HFFc6 (cell line): ENCODE data around the gene GHITM. TPM values are rescaled to one million over a fixed set of nuclear protein-coding genes. Genes with fewer than 3 reads are reported as not detected.
"Not testable (repeated sequence)": the region's sequence is repeated elsewhere in the genome, so short reads cannot be mapped to it uniquely, and the experiment has no call there.

Experiments used
- DNase-seq: peaks from one replicate; pipeline ENCODE4 v3.0.0-alpha.2; 2018
- H3K27ac Mint-ChIP-seq: 2 replicates; pipeline ENCODE4 v1.8.0; 2020; ENCODE audit warnings: mild to moderate bottlenecking, mixed read lengths
- H3K27me3 Mint-ChIP-seq: 2 replicates; pipeline ENCODE4 v1.8.0; 2021; ENCODE audit warnings: mild to moderate bottlenecking, moderate library complexity, mixed read lengths; ENCODE audit not compliant: insufficient read depth
- H3K36me3 Mint-ChIP-seq: 2 replicates; pipeline ENCODE4 v1.8.0; 2021; ENCODE audit warnings: low read depth, mixed read lengths
- H3K4me1 Mint-ChIP-seq: 2 replicates; pipeline ENCODE4 v1.8.0; 2020; ENCODE audit warnings: low read depth, mixed read lengths
- H3K4me3 Mint-ChIP-seq: 2 replicates; pipeline ENCODE4 v1.8.0; 2020; ENCODE audit warnings: mild to moderate bottlenecking, moderate library complexity, mixed read lengths
- H3K9me3 Mint-ChIP-seq: 2 replicates; pipeline ENCODE4 v1.8.0; 2020; ENCODE audit warnings: mild to moderate bottlenecking, mixed read lengths
- total RNA-seq, 6 experiments: library from RNA; stranded (reverse); fragmentation: NEBNext Ultra II Directional; extraction: Animal tissue kit (Norgen Biotek cat#: 25700); gene quantifications; 2 replicates in 1 of 6; 3 replicates in 5 of 6; pipeline ENCODE4 v1.2.3, GENCODE V29; 2021
- TF ChIP-seq, protein P1 (sequence below): fragments of 200-600 bp; sonication (generic); IDR thresholded peaks from 2 replicates; pipeline ENCODE4 v1.5.0; 2021; ENCODE audit warnings: antibody characterized with exemption, mild to moderate bottlenecking

GHITM gene
- total RNA-seq, 6 experiments from 2014 or later = 137 to 155 (median 142) TPM

DNA sequence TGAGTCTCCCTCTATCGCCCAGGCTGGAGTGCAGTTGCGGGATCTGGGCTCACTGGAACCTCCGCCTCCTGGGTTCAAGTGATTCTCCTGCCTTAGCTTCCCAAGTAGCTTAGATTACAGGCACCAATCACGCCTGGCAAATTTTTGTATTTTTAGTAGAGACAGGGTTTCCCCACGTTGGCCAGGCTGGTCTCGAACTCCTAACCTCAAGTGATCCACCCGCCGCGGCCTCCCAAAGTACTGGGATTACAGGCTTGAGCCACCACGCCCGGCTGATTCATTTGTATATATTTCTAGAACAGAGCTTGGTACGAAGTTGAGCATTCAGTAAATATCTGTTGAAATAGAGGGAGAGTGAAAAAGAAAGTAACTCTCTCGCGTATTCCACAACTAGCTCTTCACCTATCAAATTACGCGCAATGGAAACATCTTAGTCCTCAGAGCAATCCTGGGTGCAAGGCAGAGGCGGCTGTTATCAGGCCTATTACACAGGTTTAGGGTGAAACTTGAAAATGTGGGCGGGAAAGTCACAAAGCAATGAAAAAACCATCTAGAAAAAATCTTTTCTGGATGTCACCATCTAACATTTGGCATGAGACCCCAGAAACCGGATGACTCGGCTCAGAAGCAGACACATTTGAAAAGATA lies 707 bp upstream of the GHITM start:
- no peaks in the 10 kb centered on the region; the same call in none of the 2 replicates for H3K27me3 Mint-ChIP-seq
- H3K4me3 Mint-ChIP-seq = peak overlapping the region; percentile 99
- peak overlapping the region; percentile 99 for H3K27ac Mint-ChIP-seq
- no peaks in the 10 kb centered on the region for H3K9me3 Mint-ChIP-seq
- TF ChIP-seq, protein P1, sequence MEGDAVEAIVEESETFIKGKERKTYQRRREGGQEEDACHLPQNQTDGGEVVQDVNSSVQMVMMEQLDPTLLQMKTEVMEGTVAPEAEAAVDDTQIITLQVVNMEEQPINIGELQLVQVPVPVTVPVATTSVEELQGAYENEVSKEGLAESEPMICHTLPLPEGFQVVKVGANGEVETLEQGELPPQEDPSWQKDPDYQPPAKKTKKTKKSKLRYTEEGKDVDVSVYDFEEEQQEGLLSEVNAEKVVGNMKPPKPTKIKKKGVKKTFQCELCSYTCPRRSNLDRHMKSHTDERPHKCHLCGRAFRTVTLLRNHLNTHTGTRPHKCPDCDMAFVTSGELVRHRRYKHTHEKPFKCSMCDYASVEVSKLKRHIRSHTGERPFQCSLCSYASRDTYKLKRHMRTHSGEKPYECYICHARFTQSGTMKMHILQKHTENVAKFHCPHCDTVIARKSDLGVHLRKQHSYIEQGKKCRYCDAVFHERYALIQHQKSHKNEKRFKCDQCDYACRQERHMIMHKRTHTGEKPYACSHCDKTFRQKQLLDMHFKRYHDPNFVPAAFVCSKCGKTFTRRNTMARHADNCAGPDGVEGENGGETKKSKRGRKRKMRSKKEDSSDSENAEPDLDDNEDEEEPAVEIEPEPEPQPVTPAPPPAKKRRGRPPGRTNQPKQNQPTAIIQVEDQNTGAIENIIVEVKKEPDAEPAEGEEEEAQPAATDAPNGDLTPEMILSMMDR = no peak
- peaks cover 26% of the 10 kb centered on the region for H3K4me1 Mint-ChIP-seq
- H3K36me3 Mint-ChIP-seq = peaks cover 12% of the 10 kb centered on the region
- no peak for DNase-seq

DNA sequence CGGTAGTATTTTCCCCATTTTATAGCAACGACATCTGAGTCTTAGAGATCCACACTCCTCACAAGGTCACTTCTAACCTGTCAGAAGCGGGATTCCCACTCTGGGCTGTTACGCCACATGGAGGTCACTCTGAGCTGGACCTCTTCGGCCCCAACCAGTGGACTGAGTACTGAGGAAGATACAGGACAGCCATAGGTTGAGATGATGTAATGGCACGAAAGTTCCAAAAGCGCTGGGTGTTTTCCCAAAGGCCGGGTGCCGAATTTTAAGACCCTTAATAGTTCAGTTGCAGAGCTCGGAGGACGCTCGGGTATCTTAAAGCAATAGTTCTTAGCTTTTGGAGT lies 699 bp downstream of the GHITM start:
- no peaks in the 10 kb centered on the region; the same call in 1 of the 2 replicates for H3K27me3 Mint-ChIP-seq
- DNase-seq = peak; percentile 40

DNA sequence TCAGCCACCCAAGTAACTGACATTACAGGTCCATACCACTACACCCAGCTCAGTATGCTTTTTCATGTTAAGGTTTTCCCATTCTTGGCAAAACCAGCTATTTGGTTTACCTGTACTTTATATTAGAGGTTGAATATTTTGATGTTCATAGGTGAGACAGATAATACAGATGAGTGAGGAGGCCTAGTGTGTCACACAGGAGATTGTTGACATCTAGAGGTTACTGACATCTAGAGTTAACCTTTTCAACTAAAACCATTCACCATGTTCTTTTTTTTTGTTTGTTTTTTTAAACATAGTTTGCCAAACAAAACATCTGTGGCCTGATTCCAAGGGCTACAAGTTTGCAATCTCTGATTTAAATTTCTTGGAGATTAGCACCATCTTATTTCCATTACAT lies 8.0 kb downstream of the GHITM start:
- Mint-ChIP-seq H3K9me3 (no peaks in the 10 kb centered on the region), H3K36me3 (peaks cover 26% of the 10 kb centered on the region)
- TF ChIP-seq, protein P1 = no peak

More for the DNA sequence above, 699 bp downstream of the GHITM start:
- Mint-ChIP-seq H3K9me3 (no peaks in the 10 kb centered on the region), H3K27ac (peak overlapping the region; percentile 99), H3K4me1 (peaks cover 26% of the 10 kb centered on the region), H3K4me3 (peak overlapping the region; percentile 99), H3K36me3 (peaks cover 20% of the 10 kb centered on the region)
- TF ChIP-seq, protein P1 = no peak

DNA sequence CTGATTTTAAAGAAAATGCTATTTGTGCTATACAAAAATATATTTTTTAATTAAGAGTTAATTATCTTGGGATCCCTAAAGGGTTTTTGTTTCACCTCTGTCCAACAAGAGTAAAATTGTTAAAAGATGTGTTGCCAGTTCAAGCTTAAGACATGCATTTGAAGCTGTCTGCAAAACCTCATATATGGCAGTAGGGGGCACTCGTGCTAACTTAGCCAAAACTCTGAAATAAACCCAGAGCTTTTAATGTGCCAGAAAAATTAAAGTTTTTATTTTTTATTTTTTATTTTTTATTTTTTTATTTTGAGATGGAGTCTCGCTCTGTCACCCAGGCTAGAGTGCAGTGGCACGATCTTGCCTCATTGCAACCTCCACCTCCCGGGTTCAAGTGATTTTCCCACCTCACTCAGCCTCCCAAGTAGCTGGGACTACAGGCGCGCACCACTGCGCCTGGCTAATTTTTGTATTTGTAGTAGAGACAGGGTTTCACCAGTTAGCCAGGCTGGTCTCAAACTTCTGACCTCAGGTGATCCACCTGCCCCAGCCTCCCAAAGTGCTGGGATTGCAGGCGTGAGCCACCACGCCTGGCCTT lies 8.8 kb downstream of the GHITM start:
- H3K27ac Mint-ChIP-seq, H3K4me1 Mint-ChIP-seq, H3K9me3 Mint-ChIP-seq, H3K4me3 Mint-ChIP-seq, H3K27me3 Mint-ChIP-seq: not testable (repeated sequence)
- TF ChIP-seq, protein P1 = peak; percentile 85
- peaks cover 25% of the 10 kb centered on the region for H3K36me3 Mint-ChIP-seq
- peak; percentile 34 for DNase-seq

More for the DNA sequence above, 8.0 kb downstream of the GHITM start:
- Mint-ChIP-seq H3K27ac (no peak overlapping the region), H3K4me3 (no peak overlapping the region), H3K27me3 (no peaks in the 10 kb centered on the region), H3K4me1 (no peaks in the 10 kb centered on the region)
- DNase-seq = no peak

DNA sequence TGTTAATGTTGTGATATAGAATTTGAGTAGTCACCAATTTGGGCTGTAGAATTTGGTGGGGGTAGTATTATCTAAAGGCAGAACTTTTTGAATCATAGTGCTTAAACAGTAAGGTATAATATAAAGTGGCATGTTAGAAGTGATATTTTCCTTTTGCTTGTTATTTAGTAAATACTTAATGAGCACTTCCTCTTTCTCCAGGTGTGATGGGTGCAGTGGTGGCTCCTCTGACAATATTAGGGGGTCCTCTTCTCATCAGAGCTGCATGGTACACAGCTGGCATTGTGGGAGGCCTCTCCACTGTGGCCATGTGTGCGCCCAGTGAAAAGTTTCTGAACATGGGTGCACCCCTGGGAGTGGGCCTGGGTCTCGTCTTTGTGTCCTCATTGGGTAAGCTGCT lies 10.5 kb downstream of the GHITM start:
- H3K27me3 Mint-ChIP-seq = no peaks in the 10 kb centered on the region
- H3K4me1 Mint-ChIP-seq = no peaks in the 10 kb centered on the region
- TF ChIP-seq, protein P1 = no peak
- no peak for DNase-seq
- no peak overlapping the region for H3K4me3 Mint-ChIP-seq
- no peaks in the 10 kb centered on the region for H3K9me3 Mint-ChIP-seq
- no peak overlapping the region for H3K27ac Mint-ChIP-seq
- peaks cover 15% of the 10 kb centered on the region for H3K36me3 Mint-ChIP-seq
